Stimulated activated CD8-positive, alpha-beta memory T cell treated with anti-CD3 and anti-CD28 coated beads, Interleukin-7, amount 100 ng/mL, for 4 hours (primary cell): ENCODE results near the gene ZNF304.

Source experiments
- DNase-seq, 2 donors: peaks; one replicate each; pipeline ENCODE4 v3.0.0-alpha.2; 2020; ENCODE audit warnings: low read depth in 2 of 2

Gene ZNF304

GRCh38 chr19:57350877-57351805, at the start of gene ZNF304:
Gene ZNF304, plus strand, starts transcription at chr19:57351271. Its CDS starts 394 bp downstream, at chr19:57351665.
- DNase-seq, result peak; percentile 79 to 80

DNA sequence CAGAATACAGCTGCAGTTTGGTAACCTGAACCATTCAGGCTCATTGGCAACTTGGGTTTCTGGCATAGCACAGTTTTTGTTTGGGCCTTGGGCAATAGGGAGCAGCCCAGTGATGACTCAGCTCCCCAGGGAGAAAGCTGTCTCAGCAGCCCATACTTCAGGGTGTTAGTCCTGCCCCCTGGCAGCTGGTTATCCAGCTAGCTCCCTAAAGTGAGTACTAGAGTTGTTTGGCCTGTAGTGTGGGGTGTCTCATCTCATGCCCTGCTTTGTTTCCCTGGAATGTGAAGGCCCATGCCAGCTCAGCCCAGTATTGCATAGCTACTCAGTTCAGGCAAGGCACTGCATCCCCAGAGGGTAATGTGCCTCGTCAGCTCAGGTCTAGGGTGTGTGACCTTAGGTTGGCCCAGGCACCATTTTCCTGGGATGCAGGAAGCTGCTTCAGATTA, 49.0 kb upstream of the ZNF304 start:
- DNase-seq, result no peak

- no peak for DNase-seq
Observed at GRCh38 chr19:57302727-57303401, 48.2 kb upstream of the ZNF304 start.

DNA sequence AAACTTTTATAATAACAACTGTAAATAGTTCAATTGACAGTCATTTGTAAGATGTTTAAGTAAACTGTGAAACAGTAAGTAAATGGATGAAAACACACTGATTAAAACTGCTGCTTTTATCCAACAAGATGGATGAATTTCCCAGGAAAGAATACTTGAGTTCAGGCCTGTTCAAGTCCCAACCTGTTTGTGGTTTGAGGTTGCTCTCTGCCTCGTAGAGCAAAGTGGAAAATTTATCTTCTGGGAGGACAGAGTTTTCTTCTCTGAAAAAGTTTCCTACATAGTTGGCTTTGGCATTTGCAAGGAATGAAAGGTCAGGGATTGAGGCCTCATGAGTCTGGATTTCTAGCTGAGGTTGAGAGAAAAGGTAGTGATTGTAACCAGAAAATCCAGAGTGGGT, 46.0 kb upstream of the ZNF304 start:
- DNase-seq, result no peak

DNA sequence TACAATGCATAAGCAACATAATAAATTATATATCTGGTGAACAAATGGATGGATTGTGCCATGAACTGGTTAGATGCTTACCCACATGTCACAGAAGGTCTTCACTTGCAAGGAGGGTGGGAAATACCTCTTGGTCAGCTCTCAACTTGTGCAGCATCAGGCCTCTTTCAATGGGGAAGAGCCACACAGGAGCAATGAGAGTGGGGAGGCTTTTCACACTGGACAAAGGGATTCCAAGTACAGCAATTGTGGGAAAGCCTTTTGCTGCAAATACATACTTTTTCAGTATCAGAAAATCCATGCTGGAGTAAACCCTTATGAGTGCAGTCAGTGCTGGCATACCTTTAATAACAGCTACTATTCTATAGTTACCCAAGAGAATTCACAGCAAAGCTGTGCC, 42.6 kb upstream of the ZNF304 start:
- no peak for DNase-seq

GRCh38 chr19:57310792-57311191, 40.3 kb upstream of the ZNF304 start:
- no peak for DNase-seq

GRCh38 chr19:57314146-57314545, 36.9 kb upstream of the ZNF304 start:
- no peak for DNase-seq

GRCh38 chr19:57317503-57317902, 33.6 kb upstream of the ZNF304 start:
- DNase-seq, result no peak

DNA sequence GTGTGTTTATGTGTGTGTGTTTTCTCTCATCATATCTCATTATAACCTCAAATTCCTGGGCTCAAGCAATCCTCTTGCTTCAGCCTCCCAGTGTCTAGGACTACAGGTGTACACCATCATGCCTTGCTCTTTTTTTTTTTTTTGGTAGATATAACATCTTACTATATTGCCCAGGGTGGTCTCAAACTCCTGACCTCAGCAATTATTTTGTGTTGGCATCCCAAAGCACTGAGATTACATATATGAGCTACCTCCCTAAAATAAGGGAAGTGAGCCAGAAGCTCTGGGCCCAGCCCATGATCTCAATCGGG, 31.2 kb upstream of the ZNF304 start:
- no peak for DNase-seq

DNA sequence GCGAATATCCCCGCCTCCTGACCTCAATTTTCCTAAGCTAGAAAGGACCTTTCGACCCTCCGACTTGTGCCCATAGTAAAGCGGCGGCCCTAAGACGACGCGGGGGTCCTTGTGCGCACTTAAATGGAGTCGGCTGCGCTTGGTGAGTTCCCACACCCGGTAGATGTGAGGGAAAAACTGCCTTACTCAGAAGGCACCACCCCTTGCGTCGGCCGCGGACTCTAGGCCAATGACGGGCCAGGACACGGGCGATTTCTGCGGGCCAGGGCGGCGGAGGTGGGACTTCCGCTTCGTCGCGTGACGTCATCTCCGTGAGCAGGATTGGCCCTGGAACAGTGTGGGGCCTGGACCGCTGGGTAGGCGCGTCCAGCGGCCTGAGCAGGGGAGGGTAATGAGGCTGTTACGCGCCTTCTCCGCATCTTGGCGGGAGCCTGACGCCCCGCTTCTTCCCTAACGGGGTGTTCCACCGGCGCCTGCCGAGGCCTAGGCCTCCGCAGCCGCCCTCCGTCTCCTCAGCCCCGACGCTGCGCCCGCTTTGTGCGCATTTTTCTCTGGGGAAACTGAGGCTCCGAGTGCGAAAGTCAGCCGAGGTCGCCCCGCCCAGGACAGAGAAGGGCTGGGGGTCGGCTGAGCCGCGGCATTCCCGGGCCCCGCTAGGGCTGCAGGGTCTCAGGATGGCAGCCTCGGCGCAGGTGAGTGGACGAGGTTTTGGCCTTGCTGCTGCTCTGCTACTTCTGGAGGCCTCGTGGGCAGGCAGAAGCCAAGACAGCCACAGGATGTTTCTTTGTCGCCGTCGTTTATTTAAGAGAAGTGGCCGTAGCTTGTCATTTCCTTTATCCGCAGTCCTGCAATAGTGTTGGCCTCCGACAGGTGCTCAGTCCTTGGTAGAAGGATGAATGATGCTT, 30.6 kb upstream of the ZNF304 start, which contains the start of gene ZNF543:
Gene ZNF543 (plus strand): TSS at position 293 of the 905 bp plus-strand sequence. CDS start 382 bp downstream, at position 675.
- peak; percentile 85 to 89 for DNase-seq

GRCh38 chr19:57321116-57321515, 30.0 kb upstream of the ZNF304 start:
- DNase-seq, result no peak

GRCh38 chr19:57321751-57322150, 29.3 kb upstream of the ZNF304 start:
- DNase-seq, result no peak

GRCh38 chr19:57324992-57325391, 26.1 kb upstream of the ZNF304 start:
- DNase-seq, result no peak

- DNase-seq, result no peak
Observed at GRCh38 chr19:57327993-57328392, 23.1 kb upstream of the ZNF304 start.

- no peak for DNase-seq
Observed at GRCh38 chr19:57334191-57334590, 16.9 kb upstream of the ZNF304 start.

- DNase-seq, result no peak
Observed at GRCh38 chr19:57338877-57339276, 12.2 kb upstream of the ZNF304 start.

GRCh38 chr19:57342582-57342981, 8.5 kb upstream of the ZNF304 start:
- DNase-seq, result no peak

DNA sequence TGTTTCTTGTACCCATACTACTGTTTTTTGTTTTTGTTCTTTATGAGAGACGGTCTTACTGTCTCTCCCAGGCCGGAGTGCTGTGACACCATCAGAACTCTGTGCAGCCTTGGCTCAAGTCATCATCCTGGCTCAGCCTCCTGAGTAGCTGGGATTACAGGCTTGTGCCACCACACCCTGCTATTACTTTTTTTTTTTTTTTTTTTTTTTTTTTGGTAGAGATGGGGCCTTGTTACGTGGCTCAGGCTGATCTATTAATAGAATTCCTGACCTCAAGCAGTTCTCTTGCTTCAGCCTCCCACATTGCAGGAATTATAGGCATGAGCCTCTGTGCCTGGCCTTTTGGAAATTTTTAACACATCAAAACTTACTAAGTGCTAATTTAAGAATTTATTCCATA, 2.9 kb upstream of the ZNF304 start:
- DNase-seq, result no peak

GRCh38 chr19:57351867-57352266, 796 bp downstream of the ZNF304 start:
- DNase-seq, result no peak

DNA sequence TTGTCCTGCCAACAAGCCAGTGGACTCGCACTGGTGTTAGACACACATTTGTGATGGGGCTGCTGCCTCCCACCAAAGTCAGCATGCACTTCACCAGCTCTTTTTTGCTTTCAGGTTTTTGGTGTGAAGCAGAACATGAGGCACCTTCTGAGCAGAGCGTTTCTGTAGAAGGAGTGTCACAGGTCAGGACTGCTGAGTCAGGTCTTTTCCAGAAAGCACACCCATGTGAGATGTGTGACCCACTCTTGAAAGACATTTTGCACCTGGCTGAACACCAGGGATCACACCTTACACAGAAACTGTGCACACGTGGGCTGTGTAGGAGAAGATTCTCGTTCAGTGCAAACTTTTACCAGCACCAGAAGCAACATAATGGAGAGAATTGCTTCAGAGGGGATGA, 4.8 kb downstream of the ZNF304 start:
- no peak for DNase-seq

DNA sequence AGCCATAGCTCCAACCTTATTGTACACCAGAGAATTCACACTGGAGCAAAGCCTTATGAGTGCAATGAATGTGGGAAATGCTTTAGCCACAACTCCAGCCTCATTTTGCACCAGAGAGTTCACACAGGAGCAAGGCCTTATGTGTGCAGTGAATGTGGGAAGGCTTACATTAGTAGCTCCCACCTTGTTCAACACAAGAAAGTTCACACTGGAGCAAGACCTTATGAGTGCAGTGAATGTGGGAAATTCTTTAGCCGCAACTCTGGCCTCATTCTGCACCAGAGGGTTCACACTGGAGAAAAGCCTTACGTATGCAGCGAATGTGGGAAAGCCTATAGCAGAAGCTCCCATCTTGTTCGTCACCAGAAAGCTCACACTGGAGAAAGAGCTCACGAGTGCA, 6.3 kb downstream of the ZNF304 start:
- DNase-seq, result no peak

DNA sequence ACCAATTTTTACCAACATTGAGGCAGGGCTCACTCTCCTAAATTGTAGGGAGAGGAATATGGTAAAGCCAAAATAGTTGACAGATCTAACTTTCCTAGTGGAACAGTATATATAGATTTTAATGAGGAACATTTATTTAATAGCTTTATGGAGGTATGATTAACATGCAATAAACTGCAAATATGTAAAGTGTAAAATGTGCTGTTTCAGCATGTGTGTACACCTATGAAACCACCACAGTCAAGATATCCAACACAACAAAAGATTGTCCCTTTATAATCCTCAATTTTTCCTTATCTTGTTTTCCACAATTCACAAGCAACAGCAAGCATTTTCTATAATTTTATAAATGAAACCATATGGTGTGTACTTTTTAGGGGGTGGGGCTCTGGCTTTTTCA, 8.2 kb downstream of the ZNF304 start:
- no peak for DNase-seq
